ENCODE data around the gene DISC1.
A peak's percentile ranks its signal among the peaks of the same experiment; 100 is the strongest.
"Not testable (repeated sequence)": the region's sequence is repeated elsewhere in the genome, so short reads cannot be mapped to it uniquely, and the experiment has no call there.

Gene DISC1

DNA sequence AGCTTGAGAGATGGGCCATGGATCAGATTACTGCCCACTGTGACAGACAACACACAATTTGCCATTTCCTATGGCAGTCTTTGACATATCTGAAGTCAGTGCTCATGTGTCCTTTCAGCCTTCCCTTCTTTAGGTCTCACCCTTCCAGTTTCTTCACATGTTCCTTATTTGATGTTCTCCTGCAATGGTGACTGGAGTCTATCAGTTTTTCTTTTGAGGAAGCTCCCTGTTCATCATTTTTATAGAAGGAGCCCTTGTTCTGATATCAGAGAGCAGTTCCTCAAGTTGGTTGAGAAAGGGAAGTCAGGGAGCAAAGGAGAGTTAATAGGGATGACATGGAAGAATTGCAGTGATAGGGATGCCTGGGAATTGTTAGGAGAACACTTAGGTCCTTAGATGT, 42.2 kb downstream of the DISC1 start:
- no peak overlapping the region for H3K4me3 ChIP-seq (replicated peaks; ENCODE audit: insufficient read depth, low read length)
- no peaks in the 10 kb centered on the region for H3K27me3 ChIP-seq (ENCODE audit: insufficient read depth, poor library complexity, severe bottlenecking)
- TF ChIP-seq, protein P1, sequence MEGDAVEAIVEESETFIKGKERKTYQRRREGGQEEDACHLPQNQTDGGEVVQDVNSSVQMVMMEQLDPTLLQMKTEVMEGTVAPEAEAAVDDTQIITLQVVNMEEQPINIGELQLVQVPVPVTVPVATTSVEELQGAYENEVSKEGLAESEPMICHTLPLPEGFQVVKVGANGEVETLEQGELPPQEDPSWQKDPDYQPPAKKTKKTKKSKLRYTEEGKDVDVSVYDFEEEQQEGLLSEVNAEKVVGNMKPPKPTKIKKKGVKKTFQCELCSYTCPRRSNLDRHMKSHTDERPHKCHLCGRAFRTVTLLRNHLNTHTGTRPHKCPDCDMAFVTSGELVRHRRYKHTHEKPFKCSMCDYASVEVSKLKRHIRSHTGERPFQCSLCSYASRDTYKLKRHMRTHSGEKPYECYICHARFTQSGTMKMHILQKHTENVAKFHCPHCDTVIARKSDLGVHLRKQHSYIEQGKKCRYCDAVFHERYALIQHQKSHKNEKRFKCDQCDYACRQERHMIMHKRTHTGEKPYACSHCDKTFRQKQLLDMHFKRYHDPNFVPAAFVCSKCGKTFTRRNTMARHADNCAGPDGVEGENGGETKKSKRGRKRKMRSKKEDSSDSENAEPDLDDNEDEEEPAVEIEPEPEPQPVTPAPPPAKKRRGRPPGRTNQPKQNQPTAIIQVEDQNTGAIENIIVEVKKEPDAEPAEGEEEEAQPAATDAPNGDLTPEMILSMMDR (IDR thresholded peaks at IDR 0.05; ENCODE audit: insufficient read depth, low read length) = no peak
- TF ChIP-seq SPI1 (IDR thresholded peaks at IDR 0.05; ENCODE audit: borderline replicate concordance, low read depth) = peak; percentile 37; the same call in 1 of the 2 replicates
- TF ChIP-seq, protein P2, sequence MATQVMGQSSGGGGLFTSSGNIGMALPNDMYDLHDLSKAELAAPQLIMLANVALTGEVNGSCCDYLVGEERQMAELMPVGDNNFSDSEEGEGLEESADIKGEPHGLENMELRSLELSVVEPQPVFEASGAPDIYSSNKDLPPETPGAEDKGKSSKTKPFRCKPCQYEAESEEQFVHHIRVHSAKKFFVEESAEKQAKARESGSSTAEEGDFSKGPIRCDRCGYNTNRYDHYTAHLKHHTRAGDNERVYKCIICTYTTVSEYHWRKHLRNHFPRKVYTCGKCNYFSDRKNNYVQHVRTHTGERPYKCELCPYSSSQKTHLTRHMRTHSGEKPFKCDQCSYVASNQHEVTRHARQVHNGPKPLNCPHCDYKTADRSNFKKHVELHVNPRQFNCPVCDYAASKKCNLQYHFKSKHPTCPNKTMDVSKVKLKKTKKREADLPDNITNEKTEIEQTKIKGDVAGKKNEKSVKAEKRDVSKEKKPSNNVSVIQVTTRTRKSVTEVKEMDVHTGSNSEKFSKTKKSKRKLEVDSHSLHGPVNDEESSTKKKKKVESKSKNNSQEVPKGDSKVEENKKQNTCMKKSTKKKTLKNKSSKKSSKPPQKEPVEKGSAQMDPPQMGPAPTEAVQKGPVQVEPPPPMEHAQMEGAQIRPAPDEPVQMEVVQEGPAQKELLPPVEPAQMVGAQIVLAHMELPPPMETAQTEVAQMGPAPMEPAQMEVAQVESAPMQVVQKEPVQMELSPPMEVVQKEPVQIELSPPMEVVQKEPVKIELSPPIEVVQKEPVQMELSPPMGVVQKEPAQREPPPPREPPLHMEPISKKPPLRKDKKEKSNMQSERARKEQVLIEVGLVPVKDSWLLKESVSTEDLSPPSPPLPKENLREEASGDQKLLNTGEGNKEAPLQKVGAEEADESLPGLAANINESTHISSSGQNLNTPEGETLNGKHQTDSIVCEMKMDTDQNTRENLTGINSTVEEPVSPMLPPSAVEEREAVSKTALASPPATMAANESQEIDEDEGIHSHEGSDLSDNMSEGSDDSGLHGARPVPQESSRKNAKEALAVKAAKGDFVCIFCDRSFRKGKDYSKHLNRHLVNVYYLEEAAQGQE (IDR thresholded peaks at IDR 0.05; ENCODE audit: insufficient replicate concordance, low read depth) = no peak
- no peak for DNase-seq (ENCODE audit: low read depth in 1 of 2, low spot score in 1 of 2)
- H3K27ac ChIP-seq (replicated peaks) = no peak overlapping the region

DNA sequence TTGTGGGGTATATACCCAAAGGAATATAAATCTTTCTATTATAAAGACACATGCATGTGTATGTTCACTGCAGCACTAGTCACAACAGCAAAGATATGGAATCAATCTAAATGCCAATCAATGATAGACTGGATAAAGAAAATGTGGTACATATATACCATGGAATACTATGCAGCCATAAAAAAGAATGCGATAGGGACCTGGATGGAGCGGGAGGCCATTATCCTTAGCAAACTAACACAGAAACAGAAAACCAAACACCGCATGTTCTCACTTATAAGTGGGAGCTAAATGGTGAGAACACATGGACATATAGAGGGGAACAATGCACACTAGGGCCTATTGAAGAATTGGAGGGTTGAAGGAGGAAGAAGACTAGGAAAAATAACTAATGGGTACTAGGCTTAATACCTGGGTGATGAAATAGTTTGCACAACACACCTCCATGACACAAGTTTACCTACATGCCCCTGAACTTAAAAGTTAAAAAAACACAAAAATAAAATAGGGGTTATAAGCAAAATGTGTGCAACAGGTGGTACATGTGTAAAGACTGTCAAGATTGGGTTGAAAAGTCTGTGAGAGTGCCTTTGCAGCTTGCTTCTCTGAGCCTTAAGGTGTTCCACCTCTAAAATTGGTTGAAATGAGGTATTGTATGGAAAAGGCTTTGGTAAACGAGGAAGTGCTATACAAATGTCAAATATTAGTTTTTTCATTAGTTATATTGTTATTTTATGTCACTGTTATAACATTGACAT, 43.5 kb downstream of the DISC1 start:
- not testable (repeated sequence) for H3K27me3 ChIP-seq (ENCODE audit: insufficient read depth, poor library complexity, severe bottlenecking); H3K4me3 ChIP-seq (replicated peaks; ENCODE audit: insufficient read depth, low read length); H3K27ac ChIP-seq (replicated peaks); DNase-seq (ENCODE audit: low read depth in 1 of 2, low spot score in 1 of 2)

DNA sequence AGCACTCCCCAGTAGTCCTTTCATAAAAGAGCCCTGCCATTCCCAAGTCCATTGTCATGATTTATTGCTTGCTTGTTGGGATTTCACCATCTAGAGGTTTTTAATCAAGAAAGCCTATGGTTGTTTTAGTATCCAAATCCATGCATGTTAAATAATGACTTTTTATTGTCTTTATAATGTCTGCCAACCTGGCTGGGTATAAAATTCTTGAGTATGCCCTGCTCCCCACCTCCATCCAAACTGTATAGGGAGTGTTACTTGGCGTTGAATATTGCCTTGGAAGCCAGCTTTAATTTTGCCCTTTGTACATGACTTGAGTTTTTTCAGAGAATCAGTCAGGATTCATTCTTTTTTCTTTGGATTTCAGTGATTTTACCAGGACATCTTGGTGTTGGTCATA, 44.2 kb downstream of the DISC1 start:
- no peak for TF ChIP-seq POLR2AphosphoS5 (IDR thresholded peaks at IDR 0.05; ENCODE audit: low read depth)
- TF ChIP-seq, protein P2 (IDR thresholded peaks at IDR 0.05; ENCODE audit: insufficient replicate concordance, low read depth) = no peak
- TF ChIP-seq GABPA (IDR thresholded peaks at IDR 0.05; ENCODE audit: low read depth) = no peak
- TF ChIP-seq, protein P1 (IDR thresholded peaks at IDR 0.05; ENCODE audit: insufficient read depth, low read length) = no peak
- no peak for TF ChIP-seq SPI1 (IDR thresholded peaks at IDR 0.05; ENCODE audit: borderline replicate concordance, low read depth)
- Histone ChIP-seq H3K27me3 (ENCODE audit: insufficient read depth, poor library complexity, severe bottlenecking) (no peaks in the 10 kb centered on the region), H3K4me3 (replicated peaks; ENCODE audit: insufficient read depth, low read length) (no peak overlapping the region), H3K27ac (replicated peaks) (no peak overlapping the region)
- no peak for DNase-seq (ENCODE audit: low read depth in 1 of 2, low spot score in 1 of 2)

DNA sequence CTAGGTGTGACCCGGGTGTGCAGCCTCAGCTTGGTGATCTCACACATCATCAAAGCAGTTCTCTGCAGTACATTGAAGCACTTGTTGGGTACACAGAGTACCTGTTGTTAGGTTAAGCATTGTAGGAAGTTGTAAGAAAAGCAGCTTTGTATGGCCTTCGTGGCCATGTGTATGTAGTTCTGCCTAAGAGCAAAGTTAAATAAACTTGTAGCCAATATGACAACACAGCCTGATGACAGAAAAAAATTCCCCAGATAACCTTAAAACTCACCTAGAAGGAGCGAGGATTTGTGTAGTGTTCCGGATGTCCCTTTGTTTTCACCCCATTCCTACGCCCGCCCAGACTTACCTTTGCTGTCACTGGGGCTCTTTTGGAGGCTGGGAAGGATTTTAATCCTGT, 48.0 kb downstream of the DISC1 start:
- Histone ChIP-seq H3K27me3 (ENCODE audit: insufficient read depth, poor library complexity, severe bottlenecking) (no peaks in the 10 kb centered on the region), H3K4me3 (replicated peaks; ENCODE audit: insufficient read depth, low read length) (no peak overlapping the region), H3K27ac (replicated peaks) (no peak overlapping the region)
- no peak for DNase-seq (ENCODE audit: low read depth in 1 of 2, low spot score in 1 of 2)
- TF ChIP-seq POLR2AphosphoS5 (IDR thresholded peaks at IDR 0.05; ENCODE audit: low read depth) (no peak), GABPA (IDR thresholded peaks at IDR 0.05; ENCODE audit: low read depth) (no peak), SPI1 (IDR thresholded peaks at IDR 0.05; ENCODE audit: borderline replicate concordance, low read depth) (no peak)
- TF ChIP-seq, protein P2 (IDR thresholded peaks at IDR 0.05; ENCODE audit: insufficient replicate concordance, low read depth) = no peak
- TF ChIP-seq, protein P1 (IDR thresholded peaks at IDR 0.05; ENCODE audit: insufficient read depth, low read length) = no peak

Data from HL-60 (cell line).